ENCODE data around the gene KRTAP10-1.

Gene KRTAP10-1

DNA sequence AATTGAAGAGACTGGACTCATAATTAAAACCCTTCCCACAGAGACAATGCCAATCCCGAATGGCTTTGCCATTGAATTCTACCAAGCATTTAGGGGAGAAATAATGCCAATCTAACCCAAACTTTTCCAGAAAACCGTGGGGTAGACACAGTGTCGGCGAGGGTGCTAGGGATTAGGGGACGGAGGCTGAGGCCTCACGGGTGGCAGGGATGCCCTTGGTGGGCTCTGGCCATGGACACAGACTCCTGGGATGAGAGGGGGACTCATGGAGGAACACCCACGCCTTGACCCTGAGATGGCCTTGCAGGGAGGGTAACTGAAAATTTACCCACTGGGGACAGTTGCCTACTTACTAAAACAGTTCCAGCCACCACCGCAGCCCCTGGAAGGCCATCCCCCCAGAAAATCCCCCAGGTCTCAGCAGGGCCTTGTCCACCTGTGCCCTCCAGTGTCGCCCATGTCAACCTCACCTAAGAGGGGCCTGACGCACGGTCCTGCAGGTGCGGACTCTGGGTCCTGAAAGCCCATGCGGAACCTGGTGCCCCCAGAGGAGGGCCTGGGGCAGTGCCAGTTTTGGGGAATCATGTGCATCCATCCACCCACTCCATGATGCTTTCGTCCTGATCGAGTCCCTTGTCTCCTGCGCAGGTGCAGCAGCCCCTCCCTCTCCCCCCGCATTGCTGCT, 38.5 kb upstream of the KRTAP10-1 start:
- H3F3A ChIP-seq (ENCODE audit: insufficient read depth): no peaks in the 10 kb centered on the region

DNA sequence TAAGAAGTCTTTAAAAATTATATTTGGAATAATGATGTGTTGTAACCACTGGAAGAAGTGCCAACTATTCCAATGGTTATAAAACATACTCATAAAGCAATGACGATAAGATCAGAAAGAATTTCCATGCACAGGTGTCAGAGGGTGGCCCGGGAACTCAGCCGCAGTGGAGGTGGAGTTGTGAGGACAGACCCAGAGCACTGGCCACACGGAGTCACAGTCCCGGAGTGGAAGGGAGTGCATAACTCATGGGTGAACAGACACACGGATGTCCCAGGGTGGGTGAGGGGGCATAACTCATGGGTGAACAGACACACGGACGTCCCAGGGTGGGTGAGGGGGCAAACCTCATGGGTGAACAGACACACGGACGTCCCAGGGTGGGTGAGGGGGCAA, 36.0 kb upstream of the KRTAP10-1 start:
- H3K4me2 ChIP-seq (ENCODE audit: low read depth, low read length, poor library complexity, severe bottlenecking): no peak overlapping the region
- TF ChIP-seq, protein P1, sequence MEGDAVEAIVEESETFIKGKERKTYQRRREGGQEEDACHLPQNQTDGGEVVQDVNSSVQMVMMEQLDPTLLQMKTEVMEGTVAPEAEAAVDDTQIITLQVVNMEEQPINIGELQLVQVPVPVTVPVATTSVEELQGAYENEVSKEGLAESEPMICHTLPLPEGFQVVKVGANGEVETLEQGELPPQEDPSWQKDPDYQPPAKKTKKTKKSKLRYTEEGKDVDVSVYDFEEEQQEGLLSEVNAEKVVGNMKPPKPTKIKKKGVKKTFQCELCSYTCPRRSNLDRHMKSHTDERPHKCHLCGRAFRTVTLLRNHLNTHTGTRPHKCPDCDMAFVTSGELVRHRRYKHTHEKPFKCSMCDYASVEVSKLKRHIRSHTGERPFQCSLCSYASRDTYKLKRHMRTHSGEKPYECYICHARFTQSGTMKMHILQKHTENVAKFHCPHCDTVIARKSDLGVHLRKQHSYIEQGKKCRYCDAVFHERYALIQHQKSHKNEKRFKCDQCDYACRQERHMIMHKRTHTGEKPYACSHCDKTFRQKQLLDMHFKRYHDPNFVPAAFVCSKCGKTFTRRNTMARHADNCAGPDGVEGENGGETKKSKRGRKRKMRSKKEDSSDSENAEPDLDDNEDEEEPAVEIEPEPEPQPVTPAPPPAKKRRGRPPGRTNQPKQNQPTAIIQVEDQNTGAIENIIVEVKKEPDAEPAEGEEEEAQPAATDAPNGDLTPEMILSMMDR (IDR thresholded peaks at IDR 0.05; ENCODE audit: insufficient read depth, low read length, poor library complexity, severe bottlenecking): no peak
- TF ChIP-seq EZH2phosphoT487 (conservative IDR thresholded peaks at IDR 0.05; ENCODE audit: low read length): no peak
- no peaks in the 10 kb centered on the region for H3K27me3 ChIP-seq (ENCODE audit: low read length)
- no peaks in the 10 kb centered on the region for H4K20me1 ChIP-seq (ENCODE audit: low read depth, low read length)
- H3K4me3 ChIP-seq (ENCODE audit: insufficient read depth, low read length, poor library complexity, severe bottlenecking): no peak overlapping the region
- no peak overlapping the region for H3K27ac ChIP-seq (ENCODE audit: low read depth, low read length)
- H3K9me3 ChIP-seq (ENCODE audit: insufficient read depth, low read length): no peaks in the 10 kb centered on the region
- H3F3A ChIP-seq (ENCODE audit: insufficient read depth): no peaks in the 10 kb centered on the region
- H3K9ac ChIP-seq (ENCODE audit: low read length): no peak overlapping the region
- H3K79me2 ChIP-seq (ENCODE audit: insufficient read depth, low read length): no peaks in the 10 kb centered on the region
- H3K36me3 ChIP-seq (ENCODE audit: low read length): no peaks in the 10 kb centered on the region
- no peak overlapping the region for H2AFZ ChIP-seq (ENCODE audit: low read depth, low read length, severe bottlenecking)
- H3K9me2 ChIP-seq (replicated peaks; ENCODE audit: insufficient read depth, low read length): no peaks in the 10 kb centered on the region

More for the DNA sequence above, 38.5 kb upstream of the KRTAP10-1 start:
- Histone ChIP-seq H3K27me3 (ENCODE audit: low read length) (no peaks in the 10 kb centered on the region), H3K27ac (ENCODE audit: low read depth, low read length) (no peak overlapping the region), H4K20me1 (ENCODE audit: low read depth, low read length) (no peaks in the 10 kb centered on the region), H3K4me2 (ENCODE audit: low read depth, low read length, poor library complexity, severe bottlenecking) (no peak overlapping the region), H3K9me3 (ENCODE audit: insufficient read depth, low read length) (peaks cover 10% of the 10 kb centered on the region; the same call in 1 of the 2 replicates), H3K4me3 (ENCODE audit: insufficient read depth, low read length, poor library complexity, severe bottlenecking) (no peak overlapping the region), H3K36me3 (ENCODE audit: low read length) (no peaks in the 10 kb centered on the region), H3K79me2 (ENCODE audit: insufficient read depth, low read length) (no peaks in the 10 kb centered on the region), H2AFZ (ENCODE audit: low read depth, low read length, severe bottlenecking) (no peak overlapping the region), H3K9me2 (replicated peaks; ENCODE audit: insufficient read depth, low read length) (no peaks in the 10 kb centered on the region), H3K9ac (ENCODE audit: low read length) (no peak overlapping the region)
- no peak for TF ChIP-seq EZH2phosphoT487 (conservative IDR thresholded peaks at IDR 0.05; ENCODE audit: low read length)
- TF ChIP-seq, protein P1 (IDR thresholded peaks at IDR 0.05; ENCODE audit: insufficient read depth, low read length, poor library complexity, severe bottlenecking): no peak

DNA sequence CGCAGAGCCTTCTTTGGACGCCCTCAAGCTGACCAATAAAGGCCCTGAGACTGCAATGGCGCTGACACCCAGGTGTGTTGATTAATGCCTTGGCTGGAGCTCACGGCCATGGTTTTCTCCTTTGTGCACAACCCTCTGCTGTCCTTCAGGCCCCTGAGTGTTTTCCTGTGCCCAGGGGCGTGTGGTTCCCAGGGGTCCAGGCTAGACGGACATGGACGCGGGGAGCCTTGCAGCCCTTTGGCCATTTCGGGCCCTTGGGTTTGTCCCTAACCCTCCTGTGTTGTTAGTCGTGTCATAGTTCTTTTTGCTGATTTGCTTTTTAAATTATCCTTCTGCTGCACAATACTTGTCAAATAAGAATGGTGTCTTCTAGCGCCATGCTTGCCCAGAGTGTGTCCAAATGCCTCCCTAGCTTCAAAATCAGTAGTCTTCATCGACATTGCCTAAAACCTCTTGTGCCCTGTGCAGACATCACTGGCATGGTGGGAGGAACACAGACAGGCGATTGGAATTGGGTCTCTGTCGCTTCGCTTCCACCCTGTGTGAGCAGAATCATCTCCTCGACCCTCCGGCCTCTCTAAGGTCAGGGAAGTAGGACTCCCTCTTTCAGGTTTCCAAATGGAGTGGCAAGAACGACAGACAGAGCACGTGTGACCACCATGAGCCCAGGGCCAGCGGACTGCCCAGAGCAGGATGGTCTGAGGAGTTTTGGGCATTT, 35.5 kb upstream of the KRTAP10-1 start:
- Histone ChIP-seq H3K9ac (ENCODE audit: low read length) (no peak overlapping the region), H3K9me3 (ENCODE audit: insufficient read depth, low read length) (no peaks in the 10 kb centered on the region), H2AFZ (ENCODE audit: low read depth, low read length, severe bottlenecking) (no peak overlapping the region), H3K9me2 (replicated peaks; ENCODE audit: insufficient read depth, low read length) (no peaks in the 10 kb centered on the region), H3K79me2 (ENCODE audit: insufficient read depth, low read length) (no peaks in the 10 kb centered on the region), H3K27ac (ENCODE audit: low read depth, low read length) (no peak overlapping the region), H3K4me2 (ENCODE audit: low read depth, low read length, poor library complexity, severe bottlenecking) (no peak overlapping the region), H3K27me3 (ENCODE audit: low read length) (no peaks in the 10 kb centered on the region), H3F3A (ENCODE audit: insufficient read depth) (no peaks in the 10 kb centered on the region), H4K20me1 (ENCODE audit: low read depth, low read length) (no peaks in the 10 kb centered on the region), H3K36me3 (ENCODE audit: low read length) (no peaks in the 10 kb centered on the region), H3K4me3 (ENCODE audit: insufficient read depth, low read length, poor library complexity, severe bottlenecking) (no peak overlapping the region)
- TF ChIP-seq, protein P1 (IDR thresholded peaks at IDR 0.05; ENCODE audit: insufficient read depth, low read length, poor library complexity, severe bottlenecking): no peak
- TF ChIP-seq EZH2phosphoT487 (conservative IDR thresholded peaks at IDR 0.05; ENCODE audit: low read length): no peak

Measured in SU-DHL-6 (cell line).